GM12892 (cell line): ENCODE data around the gene CORIN.

Experiments
- POLR2A ChIP-seq: IDR thresholded peaks from 2 replicates; pipeline ENCODE4 v1.6.1; 2011; ENCODE audit warnings: low read depth, low read length, control low read depth
- POLR2AphosphoS5 ChIP-seq: IDR thresholded peaks from 2 replicates; pipeline ENCODE4 v1.6.1; 2011; ENCODE audit warnings: low read depth, low read length, control low read depth
- TAF1 ChIP-seq: IDR thresholded peaks from 2 replicates; pipeline ENCODE4 v1.6.1; 2011; ENCODE audit warnings: low read depth, mild to moderate bottlenecking, control low read depth, low read length, borderline replicate concordance

GRCh38 chr4:47747846-47748494, 89.9 kb downstream of the CORIN start:
- no peak for TF ChIP-seq POLR2AphosphoS5
- TF ChIP-seq TAF1, result no peak
- no peak for TF ChIP-seq POLR2A
